SH-SY5Y (cell line): ENCODE results near the gene MATN1.

Source experiments
- GATA2 ChIP-seq: IDR thresholded peaks from 2 replicates; pipeline ENCODE4 v1.6.1; 2011; ENCODE audit warnings: mild to moderate bottlenecking, low read depth, low read length
- GATA3 ChIP-seq: IDR thresholded peaks from 2 replicates; pipeline ENCODE4 v1.6.1; 2011; ENCODE audit warnings: low read depth, mild to moderate bottlenecking, low read length, moderate library complexity

DNA sequence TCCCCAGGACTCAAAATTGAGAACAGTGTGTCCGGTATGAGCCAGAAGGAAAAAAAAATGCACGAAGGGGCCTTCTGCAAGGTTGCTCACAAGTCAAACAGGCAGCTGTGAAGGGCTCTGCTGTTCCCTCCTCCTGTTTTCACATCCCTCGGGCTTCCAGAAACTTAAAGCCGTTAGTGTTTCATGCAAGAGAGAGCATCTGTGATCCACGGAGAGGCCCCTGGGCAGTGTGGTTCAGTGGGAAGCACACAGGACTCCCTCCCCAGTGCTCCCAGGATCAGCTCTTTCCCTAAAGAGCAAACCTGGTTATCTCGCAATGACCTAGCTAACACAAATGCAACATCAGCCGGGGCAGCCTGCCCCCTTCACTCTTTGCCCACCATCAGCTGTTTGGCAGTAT is 2.9 kb upstream of the MATN1 start:
- TF ChIP-seq GATA3 (no peak), GATA2 (no peak)
